ENCODE measurements around the gene ARHGEF3. TPM values are rescaled to one million over a fixed set of nuclear protein-coding genes. Genes with fewer than 3 reads are reported as not detected.
"Not testable (repeated sequence)": the region's sequence is repeated elsewhere in the genome, so short reads cannot be mapped to it uniquely, and the experiment has no call there.

The ARHGEF3 gene
- total RNA-seq, 1 donor from 2014 or later, result 0.52 TPM

DNA sequence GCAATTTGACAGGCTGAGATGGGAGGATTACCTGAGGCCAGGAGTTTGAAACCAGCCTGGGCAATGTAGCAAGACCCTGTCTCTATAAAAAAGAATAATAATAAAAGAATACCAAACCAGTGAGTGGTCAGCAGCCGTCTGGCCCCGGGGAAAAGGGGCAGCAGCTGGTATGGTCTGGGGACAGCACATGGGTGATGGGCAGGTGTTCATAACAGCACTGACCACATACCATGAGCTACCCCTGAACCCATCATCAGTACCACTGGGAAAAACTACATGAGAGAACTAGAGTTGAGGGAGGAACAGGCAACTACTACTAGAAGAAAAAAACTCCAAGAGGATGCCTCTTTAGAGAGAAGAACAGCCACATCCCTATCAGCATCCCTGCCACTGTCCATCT, 40.7 kb downstream of the ARHGEF3 start:
- no peak for DNase-seq (ENCODE audit: low spot score)
- Histone ChIP-seq H3K27me3 (no peaks in the 10 kb centered on the region), H3K27ac (no peak overlapping the region), H4K20me1 (ENCODE audit: low read depth) (no peaks in the 10 kb centered on the region), H2AFZ (replicated peaks) (no peak overlapping the region), H3K9ac (no peak overlapping the region), H3K79me2 (ENCODE audit: low read depth) (no peaks in the 10 kb centered on the region), H3K4me1 (peaks cover 11% of the 10 kb centered on the region), H3F3A (ENCODE audit: low read depth) (peaks cover 4% of the 10 kb centered on the region), H3K9me3 (ENCODE audit: low read depth) (no peaks in the 10 kb centered on the region), H3K4me2 (no peak overlapping the region), H3K4me3 (no peak overlapping the region), H3K36me3 (no peaks in the 10 kb centered on the region)
- H3K27me3 Mint-ChIP-seq (ENCODE audit: insufficient read depth, low read depth), result no peaks in the 10 kb centered on the region
- peaks cover 2% of the 10 kb centered on the region for H3K9me3 Mint-ChIP-seq
- no peak for TF ChIP-seq EZH2phosphoT487 (IDR thresholded peaks at IDR 0.05)
- H3K4me3 Mint-ChIP-seq, result no peak overlapping the region
- peaks cover 8% of the 10 kb centered on the region for H3K4me1 Mint-ChIP-seq
- no peaks in the 10 kb centered on the region for H3K36me3 Mint-ChIP-seq
- H3K27ac Mint-ChIP-seq, result no peak overlapping the region

DNA sequence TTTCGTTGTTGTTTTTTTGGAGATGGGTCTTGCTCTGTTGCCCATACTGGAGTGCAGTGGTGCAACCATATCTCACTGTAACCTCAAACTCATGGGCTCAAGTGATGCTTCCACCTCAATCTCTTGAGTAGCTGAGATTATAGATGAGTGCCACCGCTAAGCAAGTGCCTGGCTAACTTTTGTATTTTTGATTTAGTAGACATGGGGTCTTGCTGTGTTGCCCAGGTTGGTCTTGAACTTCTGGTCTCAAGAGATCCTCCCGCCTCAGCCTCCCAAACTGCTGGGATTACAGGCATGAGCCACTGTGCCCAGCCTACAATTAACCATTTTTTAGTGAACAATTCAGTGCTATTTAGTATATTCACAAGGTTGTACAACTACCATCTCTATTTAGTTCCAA, 42.2 kb downstream of the ARHGEF3 start:
- Histone ChIP-seq H3K9me3 (ENCODE audit: low read depth) (no peaks in the 10 kb centered on the region), H3K4me2 (no peak overlapping the region), H4K20me1 (ENCODE audit: low read depth) (no peaks in the 10 kb centered on the region), H3K27ac (no peak overlapping the region), H2AFZ (replicated peaks) (no peak overlapping the region), H3K9ac (no peak overlapping the region), H3K79me2 (ENCODE audit: low read depth) (no peaks in the 10 kb centered on the region), H3K4me3 (no peak overlapping the region), H3K27me3 (no peaks in the 10 kb centered on the region), H3K36me3 (no peaks in the 10 kb centered on the region), H3F3A (ENCODE audit: low read depth) (peaks cover 4% of the 10 kb centered on the region), H3K4me1 (peaks cover 11% of the 10 kb centered on the region)
- Mint-ChIP-seq H3K27me3 (ENCODE audit: insufficient read depth, low read depth) (no peaks in the 10 kb centered on the region), H3K4me1 (peaks cover 8% of the 10 kb centered on the region), H3K4me3 (no peak overlapping the region), H3K27ac (no peak overlapping the region), H3K9me3 (peaks cover 2% of the 10 kb centered on the region), H3K36me3 (no peaks in the 10 kb centered on the region)
- no peak for DNase-seq (ENCODE audit: low spot score)
- TF ChIP-seq EZH2phosphoT487 (IDR thresholded peaks at IDR 0.05) (no peak), EZH2 (IDR thresholded peaks at IDR 0.05) (no peak)
- TF ChIP-seq, protein P1, sequence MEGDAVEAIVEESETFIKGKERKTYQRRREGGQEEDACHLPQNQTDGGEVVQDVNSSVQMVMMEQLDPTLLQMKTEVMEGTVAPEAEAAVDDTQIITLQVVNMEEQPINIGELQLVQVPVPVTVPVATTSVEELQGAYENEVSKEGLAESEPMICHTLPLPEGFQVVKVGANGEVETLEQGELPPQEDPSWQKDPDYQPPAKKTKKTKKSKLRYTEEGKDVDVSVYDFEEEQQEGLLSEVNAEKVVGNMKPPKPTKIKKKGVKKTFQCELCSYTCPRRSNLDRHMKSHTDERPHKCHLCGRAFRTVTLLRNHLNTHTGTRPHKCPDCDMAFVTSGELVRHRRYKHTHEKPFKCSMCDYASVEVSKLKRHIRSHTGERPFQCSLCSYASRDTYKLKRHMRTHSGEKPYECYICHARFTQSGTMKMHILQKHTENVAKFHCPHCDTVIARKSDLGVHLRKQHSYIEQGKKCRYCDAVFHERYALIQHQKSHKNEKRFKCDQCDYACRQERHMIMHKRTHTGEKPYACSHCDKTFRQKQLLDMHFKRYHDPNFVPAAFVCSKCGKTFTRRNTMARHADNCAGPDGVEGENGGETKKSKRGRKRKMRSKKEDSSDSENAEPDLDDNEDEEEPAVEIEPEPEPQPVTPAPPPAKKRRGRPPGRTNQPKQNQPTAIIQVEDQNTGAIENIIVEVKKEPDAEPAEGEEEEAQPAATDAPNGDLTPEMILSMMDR (IDR thresholded peaks at IDR 0.05), result no peak

DNA sequence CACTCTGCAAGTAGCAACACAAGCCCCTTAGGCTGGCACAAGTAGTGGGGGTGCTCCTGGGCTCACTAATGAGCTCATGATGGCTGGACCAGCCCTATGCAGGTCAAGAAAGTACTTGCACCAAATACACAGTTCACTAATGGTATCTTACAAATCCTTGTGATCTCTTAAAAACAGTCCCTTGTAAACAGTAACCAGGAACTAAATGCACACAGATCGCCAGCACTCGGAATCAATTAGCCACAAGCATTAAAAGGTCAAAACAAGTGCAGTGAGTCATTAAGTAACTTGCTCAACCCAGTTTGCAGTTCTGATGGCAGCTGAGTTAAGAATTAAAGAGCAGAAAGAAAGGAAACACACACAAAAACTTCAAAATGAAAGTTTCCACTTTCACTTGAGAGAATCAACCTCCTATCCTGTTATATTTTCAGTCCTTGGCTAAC, 43.2 kb downstream of the ARHGEF3 start:
- Histone ChIP-seq H3K4me2 (no peak overlapping the region), H4K20me1 (ENCODE audit: low read depth) (no peaks in the 10 kb centered on the region), H2AFZ (replicated peaks) (no peak overlapping the region), H3F3A (ENCODE audit: low read depth) (peaks cover 4% of the 10 kb centered on the region), H3K79me2 (ENCODE audit: low read depth) (no peaks in the 10 kb centered on the region), H3K27ac (no peak overlapping the region), H3K27me3 (no peaks in the 10 kb centered on the region), H3K9ac (no peak overlapping the region), H3K4me1 (peaks cover 11% of the 10 kb centered on the region), H3K9me3 (ENCODE audit: low read depth) (no peaks in the 10 kb centered on the region), H3K4me3 (no peak overlapping the region), H3K36me3 (no peaks in the 10 kb centered on the region)
- H3K4me1 Mint-ChIP-seq, result peaks cover 8% of the 10 kb centered on the region
- H3K36me3 Mint-ChIP-seq, result no peaks in the 10 kb centered on the region
- no peak for DNase-seq (ENCODE audit: low spot score)
- no peak overlapping the region for H3K27ac Mint-ChIP-seq
- no peak overlapping the region for H3K4me3 Mint-ChIP-seq
- peaks cover 2% of the 10 kb centered on the region for H3K9me3 Mint-ChIP-seq
- no peaks in the 10 kb centered on the region for H3K27me3 Mint-ChIP-seq (ENCODE audit: insufficient read depth, low read depth)
- TF ChIP-seq, protein P1 (IDR thresholded peaks at IDR 0.05), result no peak
- TF ChIP-seq EZH2 (IDR thresholded peaks at IDR 0.05) (no peak), EZH2phosphoT487 (IDR thresholded peaks at IDR 0.05) (no peak)

DNA sequence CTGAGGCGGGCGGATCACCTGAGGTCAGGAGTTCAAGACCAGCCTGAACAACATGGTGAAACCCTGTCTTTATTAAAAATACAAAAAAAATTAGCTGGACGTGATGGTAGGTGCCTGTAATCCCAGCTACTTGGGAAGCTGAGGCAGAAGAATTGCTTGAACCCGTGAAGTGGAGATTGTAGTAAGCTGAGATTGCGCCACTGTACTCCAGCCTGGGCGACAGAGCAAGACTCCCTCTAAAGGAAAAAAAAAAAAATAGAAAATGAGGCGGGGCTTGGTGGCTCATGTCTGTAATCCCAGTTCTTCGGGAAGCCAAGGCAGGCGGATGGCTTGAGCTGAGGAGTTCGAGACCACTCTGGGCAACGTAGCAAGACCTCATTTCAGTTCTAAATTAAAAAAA, 43.7 kb downstream of the ARHGEF3 start:
- not testable (repeated sequence) for H3K4me1 Mint-ChIP-seq; H3K27ac ChIP-seq; H3K27ac Mint-ChIP-seq; H3K79me2 ChIP-seq (ENCODE audit: low read depth); H3K4me3 Mint-ChIP-seq; H3K36me3 Mint-ChIP-seq; H3K36me3 ChIP-seq; H3K27me3 Mint-ChIP-seq (ENCODE audit: insufficient read depth, low read depth); DNase-seq (ENCODE audit: low spot score); H3K4me1 ChIP-seq; H4K20me1 ChIP-seq (ENCODE audit: low read depth); H3F3A ChIP-seq (ENCODE audit: low read depth); H2AFZ ChIP-seq (replicated peaks); H3K4me2 ChIP-seq; H3K27me3 ChIP-seq; H3K9me3 ChIP-seq (ENCODE audit: low read depth); H3K9me3 Mint-ChIP-seq; H3K9ac ChIP-seq; H3K4me3 ChIP-seq

All from neural progenitor cell (in vitro differentiated cells).